GM19455 (cell line): ENCODE data around the gene TPSG1.

ENCODE experiments used
- ATAC-seq: cut with Tn5 transposase; IDR thresholded peaks from one replicate; pipeline ENCODE4 v1.9.1; 2021; ENCODE audit not compliant: unreplicated experiment

The TPSG1 gene

DNA sequence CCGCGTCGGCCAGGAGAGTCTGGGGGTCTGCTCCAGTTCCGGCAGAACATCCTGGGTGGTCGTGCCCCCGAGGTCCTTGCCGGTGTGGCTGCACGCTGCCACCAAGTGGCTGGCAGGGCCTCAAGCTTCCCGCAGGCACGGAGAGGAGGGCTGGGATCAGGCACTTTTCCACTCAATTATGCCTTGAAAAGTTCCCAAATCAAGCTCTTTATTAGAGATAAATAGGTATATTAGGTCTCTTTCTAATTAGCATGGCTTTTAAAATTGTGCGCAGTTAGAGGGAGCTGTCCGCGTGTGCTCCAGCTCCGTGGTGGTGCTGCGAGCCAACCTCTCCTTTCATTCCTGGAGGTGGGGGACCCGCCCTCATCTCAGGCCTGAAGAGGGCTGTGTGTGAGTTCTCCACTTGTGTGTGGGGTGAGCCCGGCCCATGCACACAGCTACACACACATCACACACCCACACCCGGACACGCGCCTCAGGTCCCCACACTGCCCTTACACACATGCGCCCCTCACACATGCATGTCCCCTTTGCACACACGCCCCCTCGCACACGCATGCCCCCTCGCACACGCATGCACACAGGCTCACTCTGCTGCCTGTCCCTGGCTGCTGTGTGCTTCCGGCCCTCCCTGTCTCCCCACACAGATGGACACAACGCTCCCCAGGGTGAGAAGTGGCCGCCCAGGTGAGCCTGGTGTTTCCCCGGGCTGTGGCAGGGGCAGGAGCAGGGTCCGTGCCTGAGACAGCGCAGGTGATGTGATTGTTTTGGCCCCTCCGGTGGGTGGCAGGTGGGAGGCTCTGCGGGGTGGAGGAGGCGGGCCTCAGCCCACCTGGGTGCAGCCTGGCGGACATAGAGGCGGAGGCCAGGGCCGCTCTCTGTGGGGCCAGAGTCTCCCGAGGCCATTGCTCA, 43.4 kb downstream of the TPSG1 start:
- ATAC-seq: no peak

DNA sequence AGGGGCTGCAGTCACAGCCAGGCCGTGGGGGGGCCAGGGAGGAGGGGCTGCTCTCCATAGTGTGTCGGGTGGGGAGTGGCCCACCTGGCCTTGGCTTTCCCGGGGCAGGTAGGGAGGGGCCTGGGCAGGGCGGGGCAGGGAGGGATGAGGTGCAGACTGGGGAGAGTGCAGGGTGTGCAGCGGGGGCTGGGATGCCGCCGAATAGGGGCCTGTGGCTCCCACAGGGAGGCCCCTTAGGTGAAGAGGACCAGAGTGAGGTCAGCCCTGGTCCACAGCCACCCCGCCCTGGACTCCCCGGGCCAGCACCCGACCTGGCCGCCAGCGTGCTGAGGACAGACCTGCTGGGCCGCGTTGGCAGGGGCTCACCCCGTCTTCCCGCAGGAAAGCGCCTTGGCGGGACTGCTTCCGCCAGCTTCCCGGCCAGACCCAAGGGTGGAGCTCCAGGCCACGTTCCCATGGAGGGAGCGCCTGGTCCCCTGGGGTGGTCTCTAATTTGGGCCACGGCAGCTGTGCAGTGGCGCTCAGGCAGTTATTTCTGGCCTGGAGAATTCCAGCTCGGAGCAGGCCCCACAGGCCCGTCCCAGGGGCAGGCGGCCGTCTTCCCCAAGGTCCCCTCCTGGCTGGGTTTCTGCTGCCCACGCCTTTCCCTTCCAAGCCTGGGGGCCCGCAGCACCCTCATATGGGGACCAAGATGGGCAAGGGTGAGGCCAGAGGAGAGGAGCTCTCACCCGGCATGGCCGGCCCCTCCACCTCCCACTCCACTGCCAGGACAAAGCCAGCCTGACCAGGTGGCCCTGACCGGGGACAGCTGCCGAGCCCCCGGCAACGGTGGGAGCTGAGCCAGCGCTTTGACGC, 44.3 kb downstream of the TPSG1 start:
- ATAC-seq: no peak

DNA sequence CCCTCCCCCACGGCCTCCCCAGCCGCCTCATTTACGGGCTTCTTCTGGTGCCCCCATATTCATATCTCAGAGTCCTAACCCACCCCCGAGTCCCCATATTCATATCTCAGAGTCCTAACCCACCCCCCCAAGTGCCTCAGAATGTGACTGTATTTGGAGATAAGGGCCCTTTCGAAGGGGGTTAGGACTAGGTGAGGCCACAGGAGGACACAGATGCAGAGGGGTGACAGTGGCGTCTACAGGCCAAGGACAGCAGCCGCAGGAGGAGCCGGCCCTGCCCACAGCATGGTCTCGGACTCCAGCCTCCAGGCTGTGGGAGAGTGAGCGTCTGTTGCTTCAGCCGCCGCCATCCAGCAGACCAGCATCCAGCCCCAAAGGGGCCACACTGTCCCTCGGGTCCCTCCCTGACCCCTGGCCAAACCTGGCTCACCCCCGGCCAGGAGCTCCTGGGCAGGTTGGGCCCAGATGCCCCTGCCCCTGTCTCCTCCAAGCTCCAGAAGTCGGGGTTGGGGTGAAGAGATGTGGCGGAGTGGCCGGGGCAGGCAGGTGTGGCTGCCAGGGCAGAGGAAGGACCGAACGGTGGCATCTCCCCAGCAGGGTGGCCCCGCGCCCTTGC, 46.7 kb downstream of the TPSG1 start:
- ATAC-seq: no peak

DNA sequence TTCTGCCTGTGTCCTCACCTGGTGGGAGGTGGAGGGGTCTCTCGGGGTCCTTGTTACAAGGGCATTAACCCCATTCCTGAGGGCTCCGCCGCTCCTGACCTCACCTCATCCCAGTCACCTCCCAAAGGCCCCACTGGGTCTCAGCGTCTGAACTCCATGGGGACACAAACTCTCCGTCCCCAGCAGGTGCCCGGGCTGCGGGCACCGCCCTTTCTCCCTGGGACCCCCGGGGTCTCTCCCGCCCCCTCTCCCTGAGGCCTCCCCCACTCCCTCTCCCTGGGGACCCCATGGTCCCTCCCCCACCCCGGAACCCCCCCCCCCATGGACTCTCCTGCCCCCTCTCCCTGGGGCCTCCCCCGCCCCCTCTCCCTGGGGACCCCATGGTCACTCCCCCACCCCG, 47.3 kb downstream of the TPSG1 start:
- no peak for ATAC-seq

DNA sequence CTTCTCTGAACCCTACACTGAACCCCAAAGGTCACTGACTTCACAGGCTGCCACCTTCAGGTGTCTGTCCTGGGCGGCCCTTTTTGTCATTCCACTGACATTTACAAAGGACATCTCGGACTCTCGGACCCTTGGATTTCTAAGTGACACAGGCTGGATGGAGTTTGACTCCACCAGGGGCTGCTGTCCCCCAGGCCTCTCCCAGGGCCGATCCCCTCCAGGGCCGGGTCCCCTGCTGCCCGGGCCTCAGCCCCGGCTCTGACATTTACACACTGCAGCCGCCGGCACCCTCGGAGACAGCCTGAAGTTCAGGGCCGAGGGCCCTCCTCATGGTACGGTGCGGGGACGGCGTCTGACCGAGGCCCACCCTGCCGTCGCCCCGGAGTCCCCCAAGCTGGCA, 48.0 kb downstream of the TPSG1 start:
- ATAC-seq: no peak

DNA sequence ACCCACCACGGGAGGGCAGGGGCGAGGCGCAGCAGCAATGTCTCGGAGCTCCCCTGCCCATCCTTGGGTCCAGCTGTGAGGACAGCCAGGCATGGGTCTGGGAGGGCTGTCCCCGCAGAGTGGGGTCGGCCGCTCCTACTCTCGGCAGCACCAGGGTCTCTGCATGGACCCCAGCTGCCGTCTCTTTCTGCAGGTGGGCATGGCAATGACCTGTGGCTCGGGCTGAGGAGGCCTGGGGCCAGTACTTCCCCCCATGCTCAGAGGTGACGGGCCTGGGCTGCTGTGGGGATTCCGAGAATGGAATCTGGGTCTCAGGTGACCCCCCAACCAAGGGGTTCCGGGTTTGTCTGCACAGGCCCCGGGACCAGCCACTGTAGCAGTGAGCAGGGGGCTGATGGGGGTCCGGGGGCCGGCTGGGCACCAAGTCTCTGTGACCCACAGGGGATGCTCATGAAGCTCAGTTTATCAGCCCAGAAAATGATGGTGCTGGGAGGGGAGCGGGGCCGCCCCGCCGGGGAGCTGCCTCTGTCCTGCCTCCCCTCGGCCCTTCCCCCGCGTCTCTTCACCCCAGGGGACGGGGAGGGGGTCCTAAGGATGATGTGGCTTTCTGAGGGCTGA, 48.7 kb downstream of the TPSG1 start:
- ATAC-seq: no peak

DNA sequence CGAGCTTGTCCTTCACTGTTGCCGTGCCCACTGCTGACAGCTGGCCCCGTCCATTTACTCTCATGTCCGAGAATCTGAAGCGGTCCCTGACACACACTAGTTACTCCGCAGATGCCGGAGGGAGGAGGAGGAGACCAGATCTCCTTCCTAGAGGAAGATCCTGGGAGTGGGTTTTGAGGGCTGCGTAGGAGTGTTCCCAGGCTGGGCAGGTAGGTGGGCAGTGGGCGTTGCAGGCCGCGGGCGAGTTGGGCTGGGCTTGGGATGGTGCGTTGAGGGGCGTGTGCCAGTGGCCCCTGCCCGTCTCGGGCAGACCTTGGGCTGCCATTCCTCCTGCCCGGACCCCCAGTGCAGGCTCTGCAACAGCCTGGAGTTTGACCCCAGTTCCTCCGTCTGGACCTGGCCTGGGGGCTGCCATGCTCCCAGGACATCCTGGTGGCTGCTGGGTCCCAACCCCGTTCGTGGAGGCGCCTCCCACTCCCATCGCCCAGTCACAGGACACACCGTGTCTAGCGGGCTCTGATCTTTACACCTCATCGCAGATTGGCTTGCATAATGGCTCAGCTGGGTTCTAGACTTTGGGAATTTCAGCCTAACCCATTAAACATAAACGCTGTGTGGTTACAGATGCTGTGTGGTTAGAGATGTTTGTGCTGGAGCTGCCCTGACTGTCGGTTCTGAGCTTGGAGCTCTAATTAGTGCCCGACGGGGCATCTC, 49.3 kb downstream of the TPSG1 start:
- no peak for ATAC-seq

DNA sequence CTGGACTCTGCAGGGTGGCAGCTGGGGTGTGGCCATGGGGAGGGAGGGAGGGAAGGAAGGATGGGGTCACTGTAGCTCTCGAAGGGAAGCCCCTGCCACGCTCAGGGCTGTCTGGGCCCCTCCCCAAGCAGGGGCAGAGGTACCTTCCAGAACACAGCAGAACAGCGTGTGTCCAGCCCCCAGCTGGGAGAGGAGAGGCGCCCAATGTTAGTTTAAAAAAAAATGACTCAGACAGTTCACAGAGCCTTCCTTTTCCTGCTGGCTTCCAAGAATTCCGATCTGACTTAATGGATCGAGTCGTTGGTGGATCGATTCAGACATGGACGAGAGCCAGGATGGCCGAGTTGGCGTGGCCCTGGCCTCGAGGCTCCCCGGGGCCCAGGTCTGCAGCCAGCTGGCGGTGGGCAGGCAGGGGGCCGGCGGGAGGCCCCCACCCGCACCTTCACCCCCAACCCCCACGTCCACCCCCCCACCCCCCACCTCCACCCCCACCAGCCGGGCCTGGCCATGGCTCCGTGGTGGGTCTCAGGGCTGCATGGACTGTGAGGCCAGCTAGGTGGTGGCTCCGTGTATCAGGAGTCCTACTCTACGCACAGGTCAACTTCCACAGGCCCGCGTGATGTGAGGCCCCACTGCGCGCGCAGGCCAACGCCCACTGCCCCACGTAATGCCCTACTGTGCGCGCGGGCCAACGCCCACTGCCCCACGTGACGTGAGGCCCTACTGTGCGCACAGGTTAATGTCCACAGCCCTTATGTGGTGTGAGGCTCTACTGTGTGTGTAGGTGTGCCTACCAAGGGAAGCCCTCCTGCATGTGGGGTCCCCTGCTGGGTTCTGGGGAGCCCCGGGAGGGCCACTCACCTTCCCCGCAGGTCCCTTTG, 50.4 kb downstream of the TPSG1 start:
- ATAC-seq: no peak

DNA sequence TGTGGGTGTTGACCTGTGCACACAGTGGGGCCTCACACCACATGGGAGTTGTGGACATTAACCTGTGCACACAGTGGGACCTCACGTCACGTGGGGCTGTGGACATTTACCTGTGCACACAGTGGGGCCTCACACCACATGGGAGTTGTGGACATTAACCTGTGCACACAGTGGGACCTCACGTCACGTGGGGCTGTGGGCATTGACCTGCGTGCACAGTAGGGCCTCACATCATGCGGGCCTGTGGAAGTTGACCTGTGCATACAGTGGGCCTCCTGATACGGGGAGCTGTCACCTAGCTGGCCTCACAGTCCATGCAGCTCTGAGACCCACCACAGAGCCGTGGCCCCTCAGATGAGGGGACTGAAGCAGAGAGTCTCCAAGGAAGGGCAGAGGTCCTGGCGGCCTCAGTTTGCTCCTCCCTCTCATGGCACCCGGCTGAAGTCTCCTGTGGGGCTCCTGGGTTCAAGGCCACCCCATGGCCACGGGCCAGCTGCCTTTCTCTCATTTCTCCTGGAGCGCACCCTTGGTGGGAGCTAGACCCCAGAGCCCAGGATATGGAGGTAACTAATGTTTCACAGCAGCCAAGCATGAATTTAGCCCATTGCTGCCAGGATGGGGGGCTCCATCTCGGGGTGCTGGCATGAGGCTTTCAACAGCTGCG, 51.1 kb downstream of the TPSG1 start:
- ATAC-seq: no peak

DNA sequence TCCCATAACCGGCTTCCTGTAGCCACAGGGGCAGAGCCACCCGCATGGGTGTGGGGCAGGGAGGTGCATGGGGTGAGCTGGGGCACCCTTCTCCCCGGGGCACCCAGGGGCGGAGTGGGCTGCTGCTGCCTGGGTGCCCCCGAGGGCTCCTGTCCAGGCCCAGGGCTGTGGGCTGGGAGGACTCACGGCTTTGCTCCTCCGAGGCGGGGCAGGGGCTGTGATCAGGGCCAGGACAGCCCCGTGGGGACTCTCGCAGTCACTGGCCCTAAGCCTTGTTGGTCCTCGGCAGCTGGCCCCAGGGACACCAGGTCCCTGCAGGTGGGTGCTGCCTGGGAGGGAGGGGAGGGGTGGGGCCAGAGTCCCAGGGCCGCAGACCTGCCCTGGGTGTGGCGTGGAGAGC, 52.4 kb downstream of the TPSG1 start:
- no peak for ATAC-seq

DNA sequence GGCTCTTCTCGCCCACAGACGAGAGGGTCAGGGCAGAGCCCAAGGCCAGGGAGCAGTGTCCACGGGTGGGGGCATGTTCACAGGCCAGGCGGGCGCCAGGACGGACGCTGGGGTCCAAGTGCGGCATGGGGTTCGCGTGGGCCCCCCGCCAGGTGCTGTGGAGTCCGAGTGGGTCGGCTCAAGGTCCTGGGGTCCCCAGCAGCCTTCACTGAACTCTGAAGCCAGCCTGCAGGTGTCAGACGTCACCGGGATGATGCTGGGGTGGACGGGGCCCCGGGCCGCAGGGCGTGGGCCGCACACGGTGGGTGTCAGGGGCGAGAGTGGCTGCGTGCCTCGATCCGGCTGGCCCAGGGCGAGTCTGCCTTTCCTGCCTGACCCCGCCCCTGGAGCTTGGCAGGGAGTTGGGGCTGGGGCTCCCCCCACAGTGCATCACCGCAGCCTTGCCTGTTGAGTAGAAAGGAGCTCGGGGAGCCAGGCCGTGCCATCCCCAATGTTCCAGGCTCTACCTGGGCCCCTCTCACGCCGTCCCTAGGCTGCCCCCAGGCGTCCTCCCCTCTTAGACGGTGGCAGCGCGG, 53.1 kb downstream of the TPSG1 start:
- no peak for ATAC-seq
